Nephron (organoid): ENCODE results near the gene LRRC28.

Experiments used
- H3K27ac Mint-ChIP-seq, 3 experiments: 2 replicates each; pipeline ENCODE4 v1.8.0; 2020; ENCODE audit warnings: mixed read lengths in 3 of 3, mild to moderate bottlenecking in 2 of 3, moderate library complexity in 1 of 3
- H3K27me3 Mint-ChIP-seq: 2 replicates; pipeline ENCODE4 v1.8.0; 2021; ENCODE audit warnings: low read depth, mild to moderate bottlenecking, moderate library complexity, mixed read lengths
- H3K36me3 Mint-ChIP-seq: 2 replicates; pipeline ENCODE4 v1.8.0; 2020; ENCODE audit warnings: low read depth, mixed read lengths
- H3K4me1 Mint-ChIP-seq: 2 replicates; pipeline ENCODE4 v1.8.0; 2020; ENCODE audit warnings: mixed read lengths
- H3K4me3 Mint-ChIP-seq, 3 experiments: 2 replicates each; pipeline ENCODE4 v1.8.0; 2020; ENCODE audit warnings: mild to moderate bottlenecking in 3 of 3, mixed read lengths in 3 of 3, moderate library complexity in 2 of 3
- H3K9me3 Mint-ChIP-seq: 2 replicates; pipeline ENCODE4 v1.8.0; 2020; ENCODE audit warnings: mixed read lengths
- CTCF ChIP-seq, 3 experiments: fragments of 200-600 bp; sonication (generic); IDR thresholded peaks; one replicate each; pipeline ENCODE4 v1.5.0; 2021; ENCODE audit warnings: antibody characterized with exemption in 3 of 3; ENCODE audit not compliant: unreplicated experiment in 3 of 3

LRRC28 gene

GRCh38 chr15:99365242-99365641, 114.0 kb downstream of the LRRC28 start:
- TF ChIP-seq CTCF (IDR thresholded peaks at IDR 0.05; ENCODE audit: unreplicated experiment in 3 of 3) = no peak
- Mint-ChIP-seq H3K27me3 (no peaks in the 10 kb centered on the region), H3K36me3 (peaks cover 56% of the 10 kb centered on the region), H3K4me3 (no peak overlapping the region), H3K27ac (no peak overlapping the region), H3K4me1 (no peaks in the 10 kb centered on the region), H3K9me3 (peaks cover 20% of the 10 kb centered on the region)

GRCh38 chr15:99366013-99366412, 114.7 kb downstream of the LRRC28 start:
- no peaks in the 10 kb centered on the region for H3K27me3 Mint-ChIP-seq
- no peak overlapping the region for H3K4me3 Mint-ChIP-seq
- peaks cover 20% of the 10 kb centered on the region for H3K9me3 Mint-ChIP-seq
- TF ChIP-seq CTCF (IDR thresholded peaks at IDR 0.05; ENCODE audit: unreplicated experiment in 3 of 3) = no peak
- H3K27ac Mint-ChIP-seq = no peak overlapping the region
- H3K36me3 Mint-ChIP-seq = peaks cover 57% of the 10 kb centered on the region
- H3K4me1 Mint-ChIP-seq = no peaks in the 10 kb centered on the region

GRCh38 chr15:99368743-99369142, 117.5 kb downstream of the LRRC28 start:
- Mint-ChIP-seq H3K4me1 (no peaks in the 10 kb centered on the region), H3K36me3 (peaks cover 67% of the 10 kb centered on the region), H3K27ac (no peak overlapping the region), H3K9me3 (peaks cover 25% of the 10 kb centered on the region), H3K4me3 (no peak overlapping the region), H3K27me3 (no peaks in the 10 kb centered on the region)
- TF ChIP-seq CTCF (IDR thresholded peaks at IDR 0.05; ENCODE audit: unreplicated experiment in 3 of 3) = no peak

- TF ChIP-seq CTCF (IDR thresholded peaks at IDR 0.05; ENCODE audit: unreplicated experiment in 3 of 3) = no peak
- peaks cover 65% of the 10 kb centered on the region for H3K36me3 Mint-ChIP-seq
- peaks cover 25% of the 10 kb centered on the region for H3K9me3 Mint-ChIP-seq
- no peaks in the 10 kb centered on the region for H3K27me3 Mint-ChIP-seq
- H3K4me1 Mint-ChIP-seq = no peaks in the 10 kb centered on the region
- no peak overlapping the region for H3K27ac Mint-ChIP-seq
- H3K4me3 Mint-ChIP-seq = no peak overlapping the region
These were observed 117.9 kb downstream of the LRRC28 start for GRCh38 chr15:99369196-99369595.

- H3K9me3 Mint-ChIP-seq = peaks cover 39% of the 10 kb centered on the region
- no peaks in the 10 kb centered on the region for H3K27me3 Mint-ChIP-seq
- peaks cover 76% of the 10 kb centered on the region for H3K36me3 Mint-ChIP-seq
- no peak for TF ChIP-seq CTCF (IDR thresholded peaks at IDR 0.05; ENCODE audit: unreplicated experiment in 3 of 3)
- H3K4me3 Mint-ChIP-seq = no peak overlapping the region
- H3K27ac Mint-ChIP-seq = no peak overlapping the region
- H3K4me1 Mint-ChIP-seq = no peaks in the 10 kb centered on the region
These were observed 120.2 kb downstream of the LRRC28 start for GRCh38 chr15:99371180-99372103.
